22Rv1 (cell line): Measurements from ENCODE around the gene ROM1.

Experiments
- ZFX ChIP-seq: fragments of 450-650 bp; IDR thresholded peaks from 2 replicates; pipeline ENCODE4 v1.6.1; 2017; ENCODE audit warnings: antibody characterized with exemption, borderline replicate concordance
- TF ChIP-seq, protein P1 (sequence below): fragments of 450-650 bp; IDR thresholded peaks from 2 replicates; pipeline ENCODE4 v1.5.1; 2017; ENCODE audit warnings: mild to moderate bottlenecking

DNA sequence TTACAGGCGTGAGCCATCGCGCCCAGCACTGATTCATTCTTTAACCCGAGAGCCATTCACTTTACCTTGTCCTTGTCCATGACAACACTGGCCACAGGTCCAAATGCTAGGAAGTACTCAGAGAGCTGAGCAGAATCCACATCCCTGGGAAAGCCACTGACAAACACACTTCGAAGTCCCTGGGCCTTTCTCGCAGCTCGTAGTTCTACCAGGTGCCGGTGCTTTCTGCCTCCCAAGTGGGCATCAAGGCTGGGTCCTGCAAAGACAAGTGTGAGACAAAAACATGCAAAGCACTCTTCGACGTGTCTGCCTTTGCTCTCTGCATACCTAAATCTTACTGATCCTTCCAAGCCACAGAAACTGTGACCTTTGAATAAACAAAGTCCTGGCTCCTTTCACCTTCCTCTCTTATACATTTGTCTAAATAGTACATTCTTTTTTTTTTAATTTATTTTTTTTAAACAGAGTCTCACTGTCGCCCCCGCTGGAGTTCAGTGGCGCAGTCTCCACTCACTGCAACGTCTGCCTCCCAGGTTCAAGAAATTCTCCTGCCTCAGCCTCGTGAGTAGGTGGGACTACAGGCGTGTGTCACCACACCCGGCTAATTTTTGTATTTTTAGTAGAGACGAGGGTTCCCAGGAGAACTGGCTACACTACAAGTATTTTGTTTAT is 24.0 kb upstream of the ROM1 start:
- no peak for TF ChIP-seq ZFX
- TF ChIP-seq, protein P1, sequence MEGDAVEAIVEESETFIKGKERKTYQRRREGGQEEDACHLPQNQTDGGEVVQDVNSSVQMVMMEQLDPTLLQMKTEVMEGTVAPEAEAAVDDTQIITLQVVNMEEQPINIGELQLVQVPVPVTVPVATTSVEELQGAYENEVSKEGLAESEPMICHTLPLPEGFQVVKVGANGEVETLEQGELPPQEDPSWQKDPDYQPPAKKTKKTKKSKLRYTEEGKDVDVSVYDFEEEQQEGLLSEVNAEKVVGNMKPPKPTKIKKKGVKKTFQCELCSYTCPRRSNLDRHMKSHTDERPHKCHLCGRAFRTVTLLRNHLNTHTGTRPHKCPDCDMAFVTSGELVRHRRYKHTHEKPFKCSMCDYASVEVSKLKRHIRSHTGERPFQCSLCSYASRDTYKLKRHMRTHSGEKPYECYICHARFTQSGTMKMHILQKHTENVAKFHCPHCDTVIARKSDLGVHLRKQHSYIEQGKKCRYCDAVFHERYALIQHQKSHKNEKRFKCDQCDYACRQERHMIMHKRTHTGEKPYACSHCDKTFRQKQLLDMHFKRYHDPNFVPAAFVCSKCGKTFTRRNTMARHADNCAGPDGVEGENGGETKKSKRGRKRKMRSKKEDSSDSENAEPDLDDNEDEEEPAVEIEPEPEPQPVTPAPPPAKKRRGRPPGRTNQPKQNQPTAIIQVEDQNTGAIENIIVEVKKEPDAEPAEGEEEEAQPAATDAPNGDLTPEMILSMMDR: peak; percentile 48
